ENCODE measurements around the gene PACS2.
"Not testable (repeated sequence)": the region's sequence is repeated elsewhere in the genome, so short reads cannot be mapped to it uniquely, and the experiment has no call there.

Gene PACS2

DNA sequence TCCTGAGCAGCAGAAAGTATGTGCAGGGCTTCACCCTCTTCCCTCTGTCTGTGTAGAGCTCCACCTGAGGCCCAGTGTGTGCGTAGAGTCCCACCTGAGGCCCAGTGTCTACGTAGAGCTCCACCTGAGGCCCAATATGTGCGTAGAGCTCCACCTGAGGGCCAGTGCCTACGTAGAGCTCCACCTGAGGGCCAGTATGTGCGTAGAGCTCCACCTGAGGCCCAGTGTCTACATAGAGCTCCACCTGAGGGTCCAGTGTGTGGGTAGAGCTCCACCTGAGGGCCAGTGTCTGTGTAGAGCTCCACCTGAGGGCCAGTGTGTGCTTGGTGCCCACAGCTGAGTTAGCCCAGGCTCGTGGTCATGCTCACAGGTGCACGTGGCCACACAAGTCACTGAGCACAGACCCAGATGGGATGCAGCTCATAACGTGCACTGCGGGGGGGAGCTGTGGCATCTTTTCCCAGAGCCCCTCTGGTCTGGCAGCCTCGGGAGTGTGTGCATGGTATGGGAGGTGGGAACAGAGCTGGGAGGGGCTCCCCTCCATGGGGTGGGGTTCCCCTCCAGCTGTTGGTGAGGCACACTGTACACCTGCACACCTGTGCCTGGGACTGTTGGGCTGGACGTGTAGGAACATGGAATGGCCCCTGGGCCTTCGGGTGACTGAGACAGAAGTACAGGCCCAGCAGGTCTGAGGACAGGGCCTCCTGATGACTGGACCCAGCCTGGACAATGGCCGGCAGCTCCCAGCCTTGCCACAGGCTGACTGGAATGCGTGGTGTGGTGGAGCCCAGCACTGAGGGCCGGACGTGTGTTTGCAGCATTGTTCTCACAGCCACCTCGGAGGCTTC lies 20.1 kb downstream of the PACS2 start:
- TF ChIP-seq, protein P1, sequence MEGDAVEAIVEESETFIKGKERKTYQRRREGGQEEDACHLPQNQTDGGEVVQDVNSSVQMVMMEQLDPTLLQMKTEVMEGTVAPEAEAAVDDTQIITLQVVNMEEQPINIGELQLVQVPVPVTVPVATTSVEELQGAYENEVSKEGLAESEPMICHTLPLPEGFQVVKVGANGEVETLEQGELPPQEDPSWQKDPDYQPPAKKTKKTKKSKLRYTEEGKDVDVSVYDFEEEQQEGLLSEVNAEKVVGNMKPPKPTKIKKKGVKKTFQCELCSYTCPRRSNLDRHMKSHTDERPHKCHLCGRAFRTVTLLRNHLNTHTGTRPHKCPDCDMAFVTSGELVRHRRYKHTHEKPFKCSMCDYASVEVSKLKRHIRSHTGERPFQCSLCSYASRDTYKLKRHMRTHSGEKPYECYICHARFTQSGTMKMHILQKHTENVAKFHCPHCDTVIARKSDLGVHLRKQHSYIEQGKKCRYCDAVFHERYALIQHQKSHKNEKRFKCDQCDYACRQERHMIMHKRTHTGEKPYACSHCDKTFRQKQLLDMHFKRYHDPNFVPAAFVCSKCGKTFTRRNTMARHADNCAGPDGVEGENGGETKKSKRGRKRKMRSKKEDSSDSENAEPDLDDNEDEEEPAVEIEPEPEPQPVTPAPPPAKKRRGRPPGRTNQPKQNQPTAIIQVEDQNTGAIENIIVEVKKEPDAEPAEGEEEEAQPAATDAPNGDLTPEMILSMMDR (conservative IDR thresholded peaks at IDR 0.05; ENCODE audit: low read depth) = no peak
- no peak overlapping the region for H3K27ac ChIP-seq
- POLR2A ChIA-PET (ENCODE audit: low non-redundant PET) = no interaction called here
- CTCF ChIA-PET = interaction anchor here (0.6 kb wide), 1 partner anchor 16 kb away, joined by 3 read pairs; no protein-coding TSS in a partner anchor
- DNase-seq (ENCODE audit: low spot score) = no peak

DNA sequence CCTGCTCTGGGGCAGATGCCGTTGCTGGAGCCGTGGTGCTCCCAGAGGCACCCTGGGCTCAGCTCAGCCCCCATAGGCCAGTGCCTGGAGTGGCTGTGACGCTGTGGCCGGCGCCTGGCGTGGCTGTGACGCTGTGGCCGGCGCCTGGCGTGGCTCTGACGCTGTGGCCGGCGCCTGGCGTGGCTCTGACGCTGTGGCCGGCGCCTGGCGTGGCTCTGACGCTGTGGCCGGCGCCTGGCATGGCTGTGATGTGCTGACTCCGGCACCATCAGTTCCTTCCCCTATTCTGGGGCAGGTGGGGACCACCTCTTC lies 20.6 kb downstream of the PACS2 start:
- H3K27ac ChIP-seq; DNase-seq (ENCODE audit: low spot score); POLR2A ChIA-PET (ENCODE audit: low non-redundant PET); CTCF ChIA-PET: not testable (repeated sequence)

DNA sequence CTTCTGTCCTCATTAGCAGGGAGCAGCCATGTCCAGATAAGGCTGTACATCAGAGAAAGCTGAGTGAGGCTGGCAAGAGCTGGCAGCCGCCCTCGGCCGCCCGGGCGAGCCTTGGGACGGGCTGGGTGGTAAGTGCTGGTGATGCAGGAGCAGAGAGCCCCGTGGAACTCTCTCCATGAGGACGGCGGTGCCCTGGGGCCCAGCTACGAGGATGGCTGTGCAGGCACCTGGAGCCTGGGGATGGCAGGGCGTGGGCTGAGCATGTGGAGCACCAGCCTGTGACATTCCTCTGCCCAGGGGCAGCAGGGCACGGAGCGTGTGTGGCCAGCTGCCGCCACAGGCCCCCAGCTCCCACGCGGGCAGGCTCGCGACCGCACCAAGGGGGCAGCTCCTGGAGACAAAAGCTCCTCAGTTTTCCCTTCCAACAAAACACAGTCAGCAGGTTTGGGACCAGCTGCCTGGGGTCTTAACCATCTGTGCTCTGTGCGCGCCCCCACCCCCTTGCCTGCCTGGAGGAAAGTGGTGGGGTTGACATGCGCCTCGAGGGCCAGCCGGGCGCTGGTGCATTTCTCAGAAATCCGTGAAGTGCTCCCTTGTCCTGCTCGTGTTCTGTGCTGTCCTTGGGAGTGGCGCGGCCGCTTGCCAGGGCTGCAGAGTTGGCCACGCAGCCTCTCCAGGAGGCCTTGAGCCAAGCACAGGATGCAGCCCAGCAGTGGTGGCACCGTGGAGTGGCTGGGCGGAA lies 21.4 kb downstream of the PACS2 start:
- ChIA-PET CTCF (no interaction called here), POLR2A (ENCODE audit: low non-redundant PET) (no interaction called here)
- TF ChIP-seq, protein P1 (conservative IDR thresholded peaks at IDR 0.05; ENCODE audit: low read depth) = no peak
- H3K27ac ChIP-seq = no peak overlapping the region
- no peak for DNase-seq (ENCODE audit: low spot score)

DNA sequence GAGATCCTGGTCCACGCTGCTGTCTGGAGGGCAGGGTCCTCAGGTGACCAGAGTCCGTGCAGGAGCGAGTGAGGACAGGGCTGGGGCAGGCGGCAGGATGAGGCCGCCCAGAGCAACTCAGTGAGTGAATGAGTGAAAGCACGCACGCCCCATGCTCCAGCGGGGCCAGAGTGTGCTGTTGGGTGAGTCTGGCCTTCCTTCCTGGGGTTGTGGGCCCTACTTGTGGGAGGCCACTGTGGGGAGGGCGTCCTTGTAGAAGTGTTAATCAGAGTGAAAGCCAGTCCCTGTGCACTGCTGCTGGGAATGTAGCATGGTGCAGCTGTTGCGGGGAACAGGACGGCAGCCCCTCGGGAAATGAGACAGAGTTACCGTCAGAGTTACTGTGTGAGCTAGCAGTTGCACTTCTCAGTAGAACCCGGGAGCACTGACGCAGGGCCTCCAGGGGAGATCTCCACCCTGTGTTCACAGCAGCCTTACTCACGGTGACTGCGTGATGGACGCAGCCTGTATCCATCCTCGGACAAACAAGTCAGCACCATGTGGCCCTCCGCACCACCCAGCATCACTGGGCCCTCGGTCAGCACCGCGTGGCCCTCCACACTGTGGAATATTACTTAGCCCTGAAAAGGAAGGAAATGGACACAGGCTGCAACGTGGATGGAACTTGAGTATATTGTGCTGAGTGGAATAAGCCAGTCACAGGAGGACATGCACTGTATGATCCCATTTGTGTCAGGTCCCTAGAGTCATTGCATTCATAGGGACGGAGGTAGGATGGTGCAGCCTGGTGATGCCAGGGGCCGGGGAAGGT lies 22.1 kb downstream of the PACS2 start:
- TF ChIP-seq, protein P1 (conservative IDR thresholded peaks at IDR 0.05; ENCODE audit: low read depth) = no peak
- POLR2A ChIA-PET (ENCODE audit: low non-redundant PET) = no interaction called here

DNA sequence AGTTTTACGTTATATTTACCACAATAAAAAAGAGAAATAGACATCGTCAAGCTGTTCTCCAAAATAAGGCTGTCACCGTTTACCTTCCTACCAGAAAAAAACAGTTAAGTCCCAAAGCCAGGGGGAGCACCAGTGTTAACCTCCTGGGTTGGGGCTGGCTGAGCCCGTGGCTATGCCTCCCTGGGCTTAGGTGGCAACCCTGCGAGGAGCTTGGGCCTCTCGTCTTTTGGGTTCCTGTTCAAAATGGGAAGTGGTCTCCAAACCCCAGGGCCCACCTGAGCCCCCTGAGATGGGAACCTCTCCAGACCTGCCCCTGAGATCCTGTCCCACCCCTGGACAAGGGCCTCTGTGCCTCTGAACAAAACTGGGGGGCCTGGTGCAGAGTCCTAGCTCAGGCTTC lies 22.9 kb downstream of the PACS2 start:
- TF ChIP-seq, protein P1 (conservative IDR thresholded peaks at IDR 0.05; ENCODE audit: low read depth) = no peak
- no peak overlapping the region for H3K27ac ChIP-seq
- CTCF ChIA-PET = no interaction called here
- POLR2A ChIA-PET (ENCODE audit: low non-redundant PET) = no interaction called here
- DNase-seq (ENCODE audit: low spot score) = no peak

More for the DNA sequence above, 22.1 kb downstream of the PACS2 start:
- DNase-seq (ENCODE audit: low spot score) = no peak
- CTCF ChIA-PET = no interaction called here
- H3K27ac ChIP-seq = no peak overlapping the region

DNA sequence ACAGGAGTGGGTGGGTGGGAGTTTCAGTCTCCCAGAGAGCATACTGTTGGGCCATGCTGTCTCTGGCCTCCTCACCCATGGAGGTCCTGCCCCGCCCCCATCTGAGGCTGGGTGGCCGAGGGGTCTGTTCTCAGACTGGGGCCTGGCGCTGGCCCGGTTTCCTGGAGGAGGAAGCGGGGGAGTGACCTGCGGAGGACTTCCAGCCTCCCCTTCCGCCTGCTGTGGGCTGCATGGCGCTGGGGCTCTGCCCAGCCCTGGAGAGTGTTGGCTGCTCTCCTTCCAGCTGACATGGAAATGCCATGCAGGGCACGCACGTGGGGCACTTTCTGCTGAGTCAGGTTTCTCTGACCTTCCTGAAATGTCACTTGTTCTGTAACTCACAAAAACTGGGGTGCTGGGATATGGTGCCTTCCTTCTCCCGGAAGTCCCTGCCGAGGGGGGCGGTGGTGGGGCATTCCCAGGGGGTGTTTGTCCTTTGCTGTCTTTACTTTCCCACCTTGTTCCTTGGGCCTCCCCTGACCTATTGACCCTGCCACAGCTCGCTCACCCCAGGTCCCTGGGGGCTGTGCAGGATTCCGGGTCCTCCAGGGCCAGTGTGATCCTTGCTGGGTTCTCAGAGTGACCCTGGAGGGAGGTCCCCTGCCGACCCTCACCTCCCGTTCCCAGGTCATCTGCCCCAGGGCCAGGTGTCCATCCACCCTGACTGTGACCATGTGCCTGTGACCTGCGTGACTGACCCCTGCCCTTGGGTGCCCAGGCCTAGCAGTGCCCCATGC lies 23.6 kb downstream of the PACS2 start:
- TF ChIP-seq, protein P1 (conservative IDR thresholded peaks at IDR 0.05; ENCODE audit: low read depth) = no peak
- no peak for DNase-seq (ENCODE audit: low spot score)
- CTCF ChIA-PET = interaction anchor here (0.6 kb wide), 2 partner anchors 19 to 54 kb away, joined by 3 to 4 read pairs; no protein-coding TSS in a partner anchor
- no peak overlapping the region for H3K27ac ChIP-seq
- POLR2A ChIA-PET (ENCODE audit: low non-redundant PET) = no interaction called here
